GM19463 (cell line): ENCODE measurements around the gene BLACAT1.
"Not testable (repeated sequence)": the region's sequence is repeated elsewhere in the genome, so short reads cannot be mapped to it uniquely, and the experiment has no call there.

Source experiments
- ATAC-seq: cut with Tn5 transposase; IDR thresholded peaks from one replicate; pipeline ENCODE4 v1.9.1; 2021; ENCODE audit warnings: mild to moderate bottlenecking, moderate library complexity; ENCODE audit not compliant: unreplicated experiment

Gene BLACAT1

DNA sequence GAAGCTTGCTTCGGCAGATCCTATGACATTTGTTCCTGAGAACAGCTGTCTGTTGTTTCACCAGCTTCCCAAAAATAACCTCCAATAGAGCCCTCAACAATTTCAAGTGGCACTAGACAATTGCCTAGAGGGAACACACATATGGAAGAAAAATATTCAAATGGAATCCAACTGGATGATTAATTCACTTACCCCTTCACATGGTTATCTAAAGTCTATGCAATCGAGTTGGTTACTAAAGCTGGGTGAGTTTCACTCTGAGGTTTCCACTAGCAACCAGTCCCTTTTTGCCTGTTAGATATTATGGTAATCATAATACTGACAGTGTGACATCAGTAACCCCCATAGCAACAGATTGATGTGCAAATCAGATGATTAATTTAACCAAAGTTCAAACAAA, 34.0 kb downstream of the BLACAT1 start, which contains the start of gene LEMD1:
Gene LEMD1, minus strand, starts transcription at position 259 of the 400 bp plus-strand sequence. CDS start 1,520 bp downstream, outside the sequence.
- ATAC-seq, result no peak

DNA sequence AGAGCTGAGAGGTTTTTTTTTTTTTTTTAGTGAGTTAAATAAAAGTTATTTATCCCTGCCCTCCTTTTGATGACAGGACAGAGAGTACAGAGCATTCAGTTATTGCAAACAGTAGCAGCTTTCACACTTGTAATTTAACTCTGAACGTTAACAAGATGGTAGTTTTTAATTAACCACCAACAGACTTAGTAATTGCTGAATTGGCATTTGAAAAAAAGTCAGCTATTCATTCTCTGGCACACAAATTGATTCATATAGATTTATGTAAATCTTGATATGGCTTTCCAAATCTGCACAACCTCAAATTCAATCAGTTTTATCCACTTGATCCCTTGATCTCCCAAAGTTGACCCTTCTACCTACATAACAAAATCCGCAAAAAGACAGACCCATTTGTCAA, 34.9 kb downstream of the BLACAT1 start:
- ATAC-seq, result no peak

GRCh38 chr1:205417870-205418635, 37.8 kb downstream of the BLACAT1 start:
- no peak for ATAC-seq

- no peak for ATAC-seq
Observed at GRCh38 chr1:205416322-205416721, 39.5 kb downstream of the BLACAT1 start.

DNA sequence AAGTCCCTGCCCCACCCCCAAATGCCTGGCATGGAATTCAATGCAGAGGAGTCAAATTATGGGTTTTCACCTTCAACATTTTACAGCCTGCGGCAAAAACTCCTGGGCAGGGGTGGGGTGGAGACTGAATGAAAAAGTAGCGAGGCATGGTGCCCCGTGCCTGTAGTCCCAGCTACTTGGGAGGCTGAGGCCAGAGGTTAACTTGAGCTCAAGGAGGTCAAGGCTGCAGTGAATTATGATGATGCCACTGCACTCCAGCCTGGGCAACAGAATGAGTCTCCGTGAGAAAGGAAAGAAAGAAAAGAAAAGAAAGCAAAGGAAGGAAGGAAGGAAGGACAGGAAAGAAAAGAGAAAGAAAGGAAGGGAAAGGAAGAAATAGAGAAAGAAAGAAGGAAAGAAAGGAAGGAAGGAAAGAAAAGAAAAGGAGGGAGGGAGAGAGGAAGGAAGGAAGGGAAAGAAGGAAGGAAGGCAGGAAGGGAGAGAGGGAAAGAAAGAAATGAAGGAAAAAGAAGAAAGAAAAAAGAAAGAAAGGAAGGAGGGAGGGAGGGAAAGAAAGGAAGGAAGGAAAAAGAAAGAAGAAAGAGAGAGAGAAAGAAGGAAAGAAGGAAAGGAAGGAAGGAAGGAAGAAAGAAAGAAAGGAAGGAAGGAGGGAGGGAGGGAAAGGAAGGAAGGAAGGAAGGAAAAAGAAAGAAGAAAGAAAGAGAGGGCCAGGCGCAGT, 45.1 kb downstream of the BLACAT1 start:
- ATAC-seq, result no peak

GRCh38 chr1:205407970-205408369, 47.9 kb downstream of the BLACAT1 start:
- no peak for ATAC-seq

DNA sequence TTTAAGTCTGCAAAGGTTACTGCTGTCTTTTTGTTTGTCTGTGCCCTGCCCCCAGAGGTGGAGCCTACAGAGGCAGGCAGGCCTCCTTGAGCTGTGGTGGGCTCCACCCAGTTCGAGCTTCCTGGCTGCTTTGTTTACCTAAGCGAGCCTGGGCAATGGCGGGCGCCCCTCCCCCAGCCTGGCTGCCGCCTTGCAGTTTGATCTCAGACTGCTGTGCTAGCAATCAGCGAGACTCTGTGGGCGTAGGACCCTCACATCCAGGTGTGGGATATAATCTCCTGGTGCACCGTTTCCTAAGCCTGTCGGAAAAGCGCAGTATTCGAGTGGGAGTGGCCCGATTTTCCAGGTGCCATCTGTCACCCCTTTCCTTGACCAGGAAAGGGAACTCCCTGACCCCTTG, 49.6 kb downstream of the BLACAT1 start:
- not testable (repeated sequence) for ATAC-seq
